Measurements from ENCODE around the gene TIMM44.

The TIMM44 gene

DNA sequence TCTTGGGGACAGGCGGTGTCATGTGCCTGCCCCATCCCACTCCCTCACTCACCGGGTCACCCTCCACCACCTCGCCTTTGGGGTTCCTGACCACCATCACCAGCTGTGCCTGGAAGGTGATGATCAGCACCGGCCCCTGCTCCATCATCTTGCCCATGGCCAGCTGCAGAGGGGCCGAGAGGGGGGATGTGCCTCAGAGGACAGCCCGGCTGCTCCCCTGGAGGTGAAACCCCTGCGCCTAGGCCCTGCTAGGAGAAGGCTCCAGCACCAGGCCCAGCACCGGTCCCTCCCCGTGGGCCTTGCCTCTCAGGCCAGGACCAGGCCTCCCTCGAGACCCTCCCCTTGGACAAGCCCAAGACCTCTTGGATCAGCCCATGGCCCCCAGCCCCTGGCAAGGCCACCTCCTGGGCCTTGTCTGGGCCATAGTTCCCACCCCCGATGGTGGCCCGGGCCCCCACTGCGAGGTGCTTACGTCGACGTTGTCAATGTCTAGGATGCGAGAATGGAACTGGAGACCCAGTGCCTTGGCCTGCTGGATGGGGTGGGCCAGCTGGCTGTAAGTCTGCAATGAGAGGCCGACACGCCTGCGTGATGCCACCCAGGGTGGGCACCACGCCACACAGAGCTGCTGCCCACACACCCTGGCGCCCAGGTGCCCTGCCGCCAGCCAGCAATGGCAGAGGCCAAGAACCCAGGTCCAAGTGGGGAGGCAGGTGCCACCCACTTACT is 15.7 kb downstream of the TIMM44 start:
- TF ChIP-seq OSR1 (CRISPR knock-in tag; IDR thresholded peaks at IDR 0.05), result no peak
- no peak for TF ChIP-seq TCF4 (CRISPR knock-in tag; IDR thresholded peaks at IDR 0.05; ENCODE audit: borderline replicate concordance)
- TF ChIP-seq ZFP3 (CRISPR knock-in tag; IDR thresholded peaks at IDR 0.05), result no peak
- TF ChIP-seq, protein P1, sequence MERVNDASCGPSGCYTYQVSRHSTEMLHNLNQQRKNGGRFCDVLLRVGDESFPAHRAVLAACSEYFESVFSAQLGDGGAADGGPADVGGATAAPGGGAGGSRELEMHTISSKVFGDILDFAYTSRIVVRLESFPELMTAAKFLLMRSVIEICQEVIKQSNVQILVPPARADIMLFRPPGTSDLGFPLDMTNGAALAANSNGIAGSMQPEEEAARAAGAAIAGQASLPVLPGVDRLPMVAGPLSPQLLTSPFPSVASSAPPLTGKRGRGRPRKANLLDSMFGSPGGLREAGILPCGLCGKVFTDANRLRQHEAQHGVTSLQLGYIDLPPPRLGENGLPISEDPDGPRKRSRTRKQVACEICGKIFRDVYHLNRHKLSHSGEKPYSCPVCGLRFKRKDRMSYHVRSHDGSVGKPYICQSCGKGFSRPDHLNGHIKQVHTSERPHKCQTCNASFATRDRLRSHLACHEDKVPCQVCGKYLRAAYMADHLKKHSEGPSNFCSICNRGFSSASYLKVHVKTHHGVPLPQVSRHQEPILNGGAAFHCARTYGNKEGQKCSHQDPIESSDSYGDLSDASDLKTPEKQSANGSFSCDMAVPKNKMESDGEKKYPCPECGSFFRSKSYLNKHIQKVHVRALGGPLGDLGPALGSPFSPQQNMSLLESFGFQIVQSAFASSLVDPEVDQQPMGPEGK (CRISPR knock-in tag; IDR thresholded peaks at IDR 0.05; ENCODE audit: borderline replicate concordance), result no peak
- TF ChIP-seq PPARA (CRISPR knock-in tag; IDR thresholded peaks at IDR 0.05; ENCODE audit: borderline replicate concordance), result no peak
- TF ChIP-seq RARB (CRISPR knock-in tag; IDR thresholded peaks at IDR 0.05), result no peak
- no peak for TF ChIP-seq ARNTL (CRISPR knock-in tag; IDR thresholded peaks at IDR 0.05; ENCODE audit: borderline replicate concordance, low read depth)
- TF ChIP-seq CSDC2 (CRISPR knock-in tag; IDR thresholded peaks at IDR 0.05), result no peak
- no peak for TF ChIP-seq ZNF70 (CRISPR knock-in tag; IDR thresholded peaks at IDR 0.05)
- TF ChIP-seq ZNF8 (CRISPR knock-in tag; IDR thresholded peaks at IDR 0.05), result no peak
- TF ChIP-seq TSHZ2 (CRISPR knock-in tag; IDR thresholded peaks at IDR 0.05), result no peak
- no peak for TF ChIP-seq SNAI2 (CRISPR knock-in tag; IDR thresholded peaks at IDR 0.05)
- TF ChIP-seq CREB5 (CRISPR knock-in tag; IDR thresholded peaks at IDR 0.05; ENCODE audit: low read depth), result no peak
- no peak for TF ChIP-seq ESRRG (CRISPR knock-in tag; IDR thresholded peaks at IDR 0.05)
- no peak for TF ChIP-seq ZNF565 (CRISPR knock-in tag; conservative IDR thresholded peaks at IDR 0.05; ENCODE audit: low read depth)
- TF ChIP-seq TOX (CRISPR knock-in tag; IDR thresholded peaks at IDR 0.05; ENCODE audit: borderline replicate concordance), result no peak
- no peak for TF ChIP-seq BACH2 (CRISPR knock-in tag; IDR thresholded peaks at IDR 0.05; ENCODE audit: borderline replicate concordance)
- no peak for ATAC-seq

DNA sequence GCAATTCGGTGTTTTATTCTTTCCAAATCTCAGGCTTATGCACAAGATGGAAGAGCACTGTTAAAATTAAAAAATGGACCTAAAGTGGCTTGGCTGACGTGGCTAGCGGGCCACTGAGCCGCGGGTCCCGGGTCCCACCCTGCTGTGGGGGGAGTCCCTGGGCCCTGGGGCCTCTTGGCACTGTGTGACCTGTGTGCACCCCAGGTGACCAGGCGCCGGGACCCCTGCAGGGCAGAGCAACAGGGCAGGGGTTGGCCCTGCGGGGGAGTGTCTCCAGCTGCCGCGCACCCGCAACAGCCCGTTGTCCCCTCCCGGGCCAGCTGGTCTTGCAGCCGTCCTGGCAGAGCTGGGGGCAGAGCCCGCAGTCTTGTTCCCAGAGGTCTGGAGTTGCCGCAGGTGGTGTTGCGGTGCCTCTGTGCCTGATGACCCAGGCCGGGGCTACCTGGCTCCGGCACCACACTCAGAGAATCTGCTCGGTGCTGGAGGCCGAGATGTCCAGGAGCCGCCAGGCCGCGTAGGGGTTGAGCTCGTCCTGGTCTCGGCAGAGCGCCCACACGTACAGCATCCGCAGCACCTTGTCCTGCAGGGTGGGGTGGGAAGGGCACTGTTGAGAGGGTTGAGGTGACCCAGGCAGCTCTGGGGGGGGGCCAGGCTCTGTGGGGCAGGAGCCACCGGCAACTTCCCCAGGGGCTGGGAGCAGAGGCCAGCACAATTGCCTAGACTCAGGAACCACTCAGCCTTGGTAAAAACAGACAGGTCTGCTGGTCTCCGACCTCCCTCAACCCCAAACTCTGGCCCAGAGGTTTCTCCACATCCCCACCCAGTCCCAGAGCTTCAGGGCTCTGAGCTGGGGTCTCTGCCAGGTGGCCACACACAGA is 16.5 kb downstream of the TIMM44 start:
- ATAC-seq, result no peak
- TF ChIP-seq CSRNP3 (CRISPR knock-in tag; IDR thresholded peaks at IDR 0.05) (no peak), RARB (CRISPR knock-in tag; IDR thresholded peaks at IDR 0.05) (no peak), TSHZ2 (CRISPR knock-in tag; IDR thresholded peaks at IDR 0.05) (no peak), CSDC2 (CRISPR knock-in tag; IDR thresholded peaks at IDR 0.05) (no peak), ZFP3 (CRISPR knock-in tag; IDR thresholded peaks at IDR 0.05) (no peak), ZNF565 (CRISPR knock-in tag; conservative IDR thresholded peaks at IDR 0.05; ENCODE audit: low read depth) (no peak), GLIS3 (CRISPR knock-in tag; IDR thresholded peaks at IDR 0.05) (no peak), ZNF8 (CRISPR knock-in tag; IDR thresholded peaks at IDR 0.05) (no peak)
